AG09309 (cell line): ENCODE data around the gene TTC38.
A peak's percentile ranks its signal among the peaks of the same experiment; 100 is the strongest.

Source experiments
- DNase-seq: peaks from one replicate; pipeline ENCODE4 v3.0.0-alpha.2; 2010; ENCODE audit warnings: low read depth
- H3K4me3 ChIP-seq: 2 replicates; pipeline ENCODE4 v1.5.1; 2011; ENCODE audit warnings: mild to moderate bottlenecking, low read depth, low read length, moderate library complexity; ENCODE audit not compliant: control insufficient read depth
- CTCF ChIP-seq: IDR thresholded peaks from 2 replicates; pipeline ENCODE4 v1.5.1; 2011; ENCODE audit warnings: mild to moderate bottlenecking, low read depth, low read length, inconsistent platforms; ENCODE audit not compliant: insufficient read depth, control insufficient read depth; ENCODE audit errors: missing control alignments

The TTC38 gene

DNA sequence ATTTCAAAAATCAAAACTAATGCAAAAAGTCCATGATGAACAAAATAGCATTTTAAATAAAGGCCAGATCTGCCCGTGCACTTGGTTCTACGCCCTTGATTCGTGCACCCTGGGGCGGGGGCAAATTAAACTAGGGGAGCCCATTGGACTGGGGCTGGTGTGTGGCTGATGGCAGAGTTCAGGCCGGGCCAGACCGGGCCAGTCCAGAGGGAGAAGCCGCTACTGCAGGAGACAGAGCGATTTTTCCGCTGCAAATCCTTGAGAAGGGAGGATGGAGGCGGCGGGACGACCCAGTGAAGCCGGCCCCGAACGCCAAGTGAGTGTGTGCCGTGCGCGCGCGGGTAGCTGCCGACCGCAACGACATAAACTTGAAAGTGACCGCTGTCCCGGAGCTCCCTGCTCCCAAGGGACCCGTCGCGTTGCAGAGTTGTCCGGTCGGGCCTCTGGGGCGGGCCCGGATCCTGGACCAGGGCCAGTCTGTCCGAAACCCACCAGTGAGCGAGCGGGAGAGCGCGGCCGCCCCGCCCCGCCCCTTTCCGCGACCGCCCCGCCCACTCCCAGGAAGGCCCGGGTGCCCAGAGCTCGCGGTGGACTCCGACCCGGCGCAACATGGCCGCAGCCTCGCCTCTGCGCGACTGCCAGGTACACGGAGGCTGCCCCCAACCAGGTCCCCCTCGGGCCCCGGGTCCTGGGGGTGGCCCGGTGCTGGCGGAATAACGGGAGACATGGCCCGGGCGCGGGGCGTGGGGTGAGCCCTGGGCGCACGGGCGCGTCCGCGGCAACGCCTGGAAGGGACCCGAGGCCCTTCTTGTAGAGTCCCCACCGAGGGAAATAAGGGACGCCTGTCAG lies at the start of gene TTC38:
TSS of gene TTC38 (plus strand) at position 578 of the 849 bp plus-strand sequence. CDS start at position 610, 32 bp downstream.
- no peak for TF ChIP-seq CTCF
- H3K4me3 ChIP-seq = peak within 1 kb of the TSS; percentile 75
- DNase-seq = peak; percentile 13

- no peak for TF ChIP-seq CTCF
- DNase-seq = no peak
- no peak overlapping the region for H3K4me3 ChIP-seq
Measured at GRCh38 chr22:46219636-46220035, 48.2 kb upstream of the TTC38 start.

GRCh38 chr22:46220921-46221320 lies 46.9 kb upstream of the TTC38 start:
- H3K4me3 ChIP-seq = no peak overlapping the region
- DNase-seq = no peak
- no peak for TF ChIP-seq CTCF

DNA sequence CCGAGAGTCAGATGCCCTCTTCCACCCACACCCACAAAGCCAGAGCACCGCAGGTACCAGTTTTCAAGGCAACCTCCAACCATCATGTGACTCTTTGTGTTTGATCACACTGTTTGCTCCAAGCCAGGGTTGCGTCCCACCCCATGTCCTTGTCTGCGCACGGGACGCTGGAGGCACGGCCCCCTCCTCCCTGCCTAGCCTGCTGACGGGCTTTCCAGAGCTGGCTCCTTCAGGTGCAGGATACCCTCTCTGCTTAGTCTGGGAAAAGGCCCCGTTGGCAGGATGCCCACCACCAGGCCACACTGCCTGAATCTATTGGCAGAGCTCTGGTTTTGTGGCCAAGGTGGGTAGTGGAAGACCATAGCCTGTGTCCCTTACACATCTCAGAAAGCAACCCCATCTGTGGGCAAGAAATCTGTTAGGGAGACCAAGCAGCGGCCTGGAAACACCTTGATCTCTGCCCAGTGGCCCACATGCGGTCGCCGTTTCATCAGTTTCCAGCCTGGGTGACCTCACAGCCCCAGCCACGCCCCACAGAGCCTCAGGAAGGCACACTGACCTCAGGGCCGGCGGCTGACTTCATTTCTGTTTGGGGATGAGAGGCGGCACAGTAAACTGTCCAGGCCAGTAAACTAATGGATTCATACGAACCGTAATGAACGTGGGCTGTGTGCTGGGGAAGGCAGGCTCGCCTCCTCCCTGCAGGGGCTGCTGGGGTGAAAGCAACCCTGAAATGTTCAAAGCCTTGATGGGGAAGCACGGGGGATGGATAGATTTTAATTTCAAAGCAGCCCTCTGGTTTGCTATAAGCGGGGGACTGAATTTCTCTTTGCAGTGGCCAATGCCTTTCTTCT lies 43.5 kb upstream of the TTC38 start:
- no peak overlapping the region for H3K4me3 ChIP-seq
- no peak for DNase-seq
- TF ChIP-seq CTCF = no peak

DNA sequence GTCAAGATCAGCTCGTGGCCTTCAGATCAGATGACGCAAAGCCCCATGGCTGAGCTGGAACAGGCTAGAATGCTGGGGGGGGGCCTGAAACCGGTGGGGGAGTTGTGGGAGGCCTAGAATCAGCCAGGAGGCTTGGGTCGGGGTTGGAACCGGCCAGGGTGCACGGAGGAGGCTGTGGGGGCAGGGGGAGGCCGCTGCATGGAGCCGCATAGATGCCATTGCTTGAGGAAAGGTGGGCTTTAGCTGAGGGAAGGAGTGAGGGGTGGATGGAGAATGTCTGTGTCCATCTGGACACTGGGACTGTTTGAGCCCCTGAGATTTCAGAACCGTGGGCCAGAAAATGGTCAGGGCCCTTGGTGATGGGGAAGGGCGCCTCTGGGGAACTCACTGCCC lies 42.9 kb upstream of the TTC38 start:
- DNase-seq = no peak
- H3K4me3 ChIP-seq = no peak overlapping the region
- TF ChIP-seq CTCF = no peak

GRCh38 chr22:46225631-46226030 lies 42.2 kb upstream of the TTC38 start:
- DNase-seq = no peak
- no peak for TF ChIP-seq CTCF
- no peak overlapping the region for H3K4me3 ChIP-seq
